Choroid plexus epithelial cell (primary cell): ENCODE measurements around the gene ADAMTS10.
A peak's percentile ranks its signal among the peaks of the same experiment; 100 is the strongest.

ENCODE experiments used
- DNase-seq: peaks from one replicate; pipeline ENCODE4 v3.0.0-alpha.2; 2010; ENCODE audit warnings: low read depth
- H3K4me3 ChIP-seq: 2 replicates; pipeline ENCODE4 v1.5.1; 2011; ENCODE audit warnings: low read depth, mild to moderate bottlenecking, control low read depth, low read length, moderate library complexity
- TF ChIP-seq, protein P1 (sequence below): conservative IDR thresholded peaks from 2 replicates; pipeline ENCODE4 v1.5.1; 2011; ENCODE audit warnings: low read depth, mild to moderate bottlenecking, control low read depth, inconsistent platforms, low read length, moderate library complexity

ADAMTS10 gene

DNA sequence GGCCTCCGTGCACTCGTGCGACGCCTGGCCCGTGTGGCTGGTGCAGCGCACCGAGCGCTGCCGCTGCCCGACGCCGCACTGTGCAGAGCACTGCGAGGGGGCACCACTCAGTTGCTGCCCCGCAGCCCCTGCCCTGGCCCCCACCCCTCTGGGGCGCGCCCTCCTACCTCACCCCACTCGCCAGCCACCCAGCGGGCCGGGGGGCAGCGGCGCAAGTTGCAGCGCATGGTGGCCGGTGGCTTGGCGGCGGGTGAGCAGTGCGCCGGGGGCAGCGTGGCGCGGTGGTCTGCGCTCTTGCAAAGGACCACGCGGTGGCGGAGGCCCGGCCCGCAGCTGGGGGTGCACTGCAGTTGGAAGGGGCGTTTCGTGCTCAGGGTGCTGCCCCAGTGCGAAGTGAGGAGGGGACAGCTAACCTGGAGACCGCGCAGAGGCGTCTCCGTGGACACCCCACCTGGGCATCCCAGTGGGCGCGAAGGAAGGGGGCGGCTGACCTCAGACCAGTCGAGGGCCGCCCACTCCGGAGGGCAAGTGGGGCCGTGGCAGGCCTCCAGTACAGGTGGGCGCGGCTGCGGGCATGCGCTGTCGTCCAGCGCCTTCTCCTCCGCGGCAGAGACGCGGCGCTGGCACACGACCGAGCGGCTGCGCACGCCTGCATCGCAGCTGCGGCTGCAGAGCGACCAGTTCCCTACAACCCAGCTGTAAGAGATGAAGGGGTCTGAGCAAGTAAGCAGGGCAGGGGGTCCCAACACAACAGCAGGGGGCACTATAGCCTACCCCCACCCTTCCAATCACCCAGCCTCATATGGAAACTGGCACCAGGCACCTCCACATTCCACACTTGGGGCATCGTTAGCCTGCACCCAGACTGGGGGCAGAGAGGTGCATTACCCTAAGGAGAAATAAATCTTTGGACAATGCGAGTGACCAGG, 25.3 kb downstream of the ADAMTS10 start:
- TF ChIP-seq, protein P1, sequence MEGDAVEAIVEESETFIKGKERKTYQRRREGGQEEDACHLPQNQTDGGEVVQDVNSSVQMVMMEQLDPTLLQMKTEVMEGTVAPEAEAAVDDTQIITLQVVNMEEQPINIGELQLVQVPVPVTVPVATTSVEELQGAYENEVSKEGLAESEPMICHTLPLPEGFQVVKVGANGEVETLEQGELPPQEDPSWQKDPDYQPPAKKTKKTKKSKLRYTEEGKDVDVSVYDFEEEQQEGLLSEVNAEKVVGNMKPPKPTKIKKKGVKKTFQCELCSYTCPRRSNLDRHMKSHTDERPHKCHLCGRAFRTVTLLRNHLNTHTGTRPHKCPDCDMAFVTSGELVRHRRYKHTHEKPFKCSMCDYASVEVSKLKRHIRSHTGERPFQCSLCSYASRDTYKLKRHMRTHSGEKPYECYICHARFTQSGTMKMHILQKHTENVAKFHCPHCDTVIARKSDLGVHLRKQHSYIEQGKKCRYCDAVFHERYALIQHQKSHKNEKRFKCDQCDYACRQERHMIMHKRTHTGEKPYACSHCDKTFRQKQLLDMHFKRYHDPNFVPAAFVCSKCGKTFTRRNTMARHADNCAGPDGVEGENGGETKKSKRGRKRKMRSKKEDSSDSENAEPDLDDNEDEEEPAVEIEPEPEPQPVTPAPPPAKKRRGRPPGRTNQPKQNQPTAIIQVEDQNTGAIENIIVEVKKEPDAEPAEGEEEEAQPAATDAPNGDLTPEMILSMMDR = no peak

DNA sequence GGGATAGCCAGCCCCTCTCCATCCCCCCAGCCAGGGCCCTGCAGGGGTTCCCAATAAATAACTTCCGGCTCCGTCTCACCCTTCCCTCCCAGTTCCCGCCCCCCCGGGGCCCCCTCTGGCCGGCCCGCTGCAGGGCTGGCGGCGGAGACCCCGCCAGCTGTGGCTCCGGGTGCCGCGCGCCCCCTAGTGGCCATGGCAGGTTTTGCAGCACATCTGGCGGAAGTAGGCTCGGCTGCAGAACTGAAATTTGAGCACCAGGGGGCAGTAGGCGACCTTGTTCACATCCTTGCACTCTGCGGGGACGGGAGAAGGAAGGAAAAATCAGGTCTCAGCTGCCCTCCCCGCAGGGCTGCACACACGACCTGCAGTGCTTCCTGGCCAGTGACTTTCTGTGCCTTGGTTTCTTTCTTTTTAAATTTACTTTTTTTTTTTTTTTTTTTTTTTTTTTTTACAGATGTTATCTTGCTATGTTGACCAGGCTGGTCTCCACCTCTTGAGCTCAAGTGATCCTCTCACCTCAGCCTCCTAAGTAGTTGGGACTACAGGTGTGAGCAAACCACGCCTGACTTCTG, 29.7 kb downstream of the ADAMTS10 start:
- H3K4me3 ChIP-seq = no peak overlapping the region
- TF ChIP-seq, protein P1 = peak; percentile 88
- DNase-seq = peak; percentile 81

More for the DNA sequence above, 25.3 kb downstream of the ADAMTS10 start:
- DNase-seq = no peak
- H3K4me3 ChIP-seq = no peak overlapping the region

GRCh38 chr19:8578642-8579265, 31.8 kb downstream of the ADAMTS10 start:
- H3K4me3 ChIP-seq = no peak overlapping the region
- TF ChIP-seq, protein P1 = peak; percentile 91
- DNase-seq = peak; percentile 75

- TF ChIP-seq, protein P1 = no peak
Observed at GRCh38 chr19:8577741-8578140, 32.8 kb downstream of the ADAMTS10 start.

GRCh38 chr19:8577247-8577646, 33.3 kb downstream of the ADAMTS10 start, which contains the start of gene MYO1F:
Gene MYO1F (minus strand): TSS chr19:8577442. CDS start chr19:8577309, 133 bp downstream.
- TF ChIP-seq, protein P1 = no peak
- H3K4me3 ChIP-seq = no peak within 1 kb of the TSS
- no peak for DNase-seq

More at GRCh38 chr19:8577741-8578140, 32.8 kb downstream of the ADAMTS10 start:
- DNase-seq = no peak
- no peak overlapping the region for H3K4me3 ChIP-seq

DNA sequence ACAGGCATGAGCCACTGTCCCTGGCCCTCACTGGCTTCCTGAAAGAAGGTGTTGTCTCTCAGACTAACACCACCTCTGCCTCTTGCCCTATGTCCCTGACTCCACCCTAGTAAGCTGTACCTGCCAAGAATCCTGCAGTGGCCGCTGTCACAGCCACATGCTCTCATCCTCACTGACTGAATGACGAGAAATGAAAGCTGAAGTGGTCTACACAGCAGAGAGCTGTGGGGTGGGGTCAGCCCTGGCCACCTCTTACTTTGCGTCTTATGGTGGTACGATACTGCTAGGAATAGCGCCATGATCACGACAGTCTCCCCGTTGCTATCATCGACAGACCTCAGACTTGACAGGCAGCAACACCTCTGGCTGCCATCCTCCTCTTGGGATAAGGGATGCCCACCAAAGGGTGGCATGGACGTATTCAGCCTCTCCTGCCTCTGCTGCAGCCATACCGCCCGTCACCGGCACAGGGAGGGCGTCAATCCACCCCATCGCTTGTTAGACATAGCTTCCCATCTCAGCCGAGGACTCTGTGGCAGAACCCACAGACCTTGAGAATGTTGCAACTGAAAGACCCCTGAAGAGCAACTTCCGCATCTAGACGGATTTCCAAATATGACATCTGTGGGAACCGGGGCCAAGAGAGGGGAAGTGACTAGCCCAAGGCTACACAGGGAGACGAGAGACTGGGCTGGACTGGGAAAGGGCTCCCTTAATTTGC, 34.1 kb downstream of the ADAMTS10 start:
- TF ChIP-seq, protein P1 = no peak
- DNase-seq = no peak
- H3K4me3 ChIP-seq = no peak overlapping the region
